HepG2 (cell line): ENCODE measurements around the gene P4HB. TPM values are rescaled to one million over a fixed set of nuclear protein-coding genes. Genes with fewer than 3 reads are reported as not detected.

ENCODE experiments used
- AKAP8 ChIP-seq: sonication (generic); formaldehyde crosslinking; IDR thresholded peaks from 2 replicates; pipeline ENCODE4 v1.5.1; 2020; ENCODE audit warnings: mild to moderate bottlenecking, missing genetic modification reagents
- HNRNPL ChIP-seq: fragments of 200-400 bp; formaldehyde crosslinking; IDR thresholded peaks from 2 replicates; pipeline ENCODE4 v1.6.1; 2017; ENCODE audit warnings: mild to moderate bottlenecking, low read depth, low read length
- NFIB ChIP-seq: sonication (generic); formaldehyde crosslinking; IDR thresholded peaks from 2 replicates; pipeline ENCODE4 v1.9.0; 2021; ENCODE audit warnings: missing genetic modification reagents, mild to moderate bottlenecking, borderline replicate concordance
- SALL1 ChIP-seq: sonication (generic); formaldehyde crosslinking; IDR thresholded peaks from 2 replicates; pipeline ENCODE4 v1.8.0; 2022; ENCODE audit warnings: mild to moderate bottlenecking, missing genetic modification reagents
- ZNF350 ChIP-seq: sonication (generic); formaldehyde crosslinking; IDR thresholded peaks from 2 replicates; pipeline ENCODE4 v1.4.0; 2020; ENCODE audit warnings: mild to moderate bottlenecking, low read depth, missing genetic modification reagents, borderline replicate concordance
- ZNF839 ChIP-seq: sonication (generic); formaldehyde crosslinking; IDR thresholded peaks from 2 replicates; pipeline ENCODE4 v1.4.0; 2020; ENCODE audit warnings: missing genetic modification reagents, mild to moderate bottlenecking, borderline replicate concordance
- polyA plus RNA-seq, 8 experiments: library from polyadenylated mRNA; depleted of rRNA in 3 of 8; stranded (reverse) in 7 of 8; unstranded in 1 of 8; fragments of >200 nt; fragmentation: Illumina TruSeq in 4 of 8; extraction: Trizol in 4 of 8; gene quantifications; 2 replicates each; pipeline versions ENCODE4 v1.2.1 to v1.2.3, GENCODE V29; 2011 to 2016; ENCODE audit warnings: low read depth in 4 of 8, missing spikeins in 1 of 8, mixed read lengths in 1 of 8; ENCODE audit not compliant: insufficient read depth in 1 of 8
- total RNA-seq, 5 experiments: library from RNA; depleted of rRNA; stranded (reverse); fragments of >200 nt; fragmentation: Illumina TruSeq; extraction: Trizol; gene quantifications; 2 replicates each; pipeline ENCODE4 v1.2.3, GENCODE V29; 2016; ENCODE audit warnings: low read depth in 1 of 5
- TF ChIP-seq, protein P1 (sequence below): sonication (generic); formaldehyde crosslinking; IDR thresholded peaks from 2 replicates; pipeline ENCODE4 v1.4.0; 2020; ENCODE audit warnings: missing genetic modification reagents
- TF ChIP-seq, protein P2 (sequence below): sonication (generic); formaldehyde crosslinking; IDR thresholded peaks from 2 replicates; pipeline ENCODE4 v1.4.0; 2020; ENCODE audit warnings: mild to moderate bottlenecking, missing genetic modification reagents
- TF ChIP-seq, protein P3 (sequence below): sonication (generic); formaldehyde crosslinking; IDR thresholded peaks from 2 replicates; pipeline ENCODE4 v1.4.0; 2020; ENCODE audit warnings: missing genetic modification reagents

Gene P4HB
- total and polyA plus RNA-seq, 2 of the 13 experiments (the other 11 are each of a cell fraction or from before 2014, with no cell fraction given): 185 to 782 TPM

DNA sequence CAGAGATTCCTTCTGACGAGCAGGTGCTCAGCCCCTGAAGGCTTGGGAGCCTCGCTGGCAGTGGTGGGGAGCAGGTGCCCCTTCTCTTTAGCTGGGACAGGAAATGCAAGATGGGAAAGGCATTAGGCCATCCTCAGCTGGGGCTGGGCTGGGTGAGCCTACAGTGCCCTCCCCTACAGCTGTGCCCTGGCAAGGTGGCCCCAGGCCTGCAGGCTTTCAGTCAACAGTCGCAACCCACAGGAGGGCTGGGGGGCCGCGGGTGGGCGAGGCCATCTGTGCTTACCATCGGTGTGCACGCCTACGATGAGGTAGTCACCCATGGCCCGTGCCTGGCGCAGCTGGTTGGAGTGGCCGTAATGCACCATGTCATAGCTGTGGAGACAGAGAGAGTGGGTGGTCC, 48.9 kb upstream of the P4HB start (continued):
- TF ChIP-seq, protein P1, sequence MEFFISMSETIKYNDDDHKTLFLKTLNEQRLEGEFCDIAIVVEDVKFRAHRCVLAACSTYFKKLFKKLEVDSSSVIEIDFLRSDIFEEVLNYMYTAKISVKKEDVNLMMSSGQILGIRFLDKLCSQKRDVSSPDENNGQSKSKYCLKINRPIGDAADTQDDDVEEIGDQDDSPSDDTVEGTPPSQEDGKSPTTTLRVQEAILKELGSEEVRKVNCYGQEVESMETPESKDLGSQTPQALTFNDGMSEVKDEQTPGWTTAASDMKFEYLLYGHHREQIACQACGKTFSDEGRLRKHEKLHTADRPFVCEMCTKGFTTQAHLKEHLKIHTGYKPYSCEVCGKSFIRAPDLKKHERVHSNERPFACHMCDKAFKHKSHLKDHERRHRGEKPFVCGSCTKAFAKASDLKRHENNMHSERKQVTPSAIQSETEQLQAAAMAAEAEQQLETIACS (CRISPR knock-in tag): 0 out of 2 replicates have a peak, but pooled peaks have one; percentile 9
- TF ChIP-seq, protein P2, sequence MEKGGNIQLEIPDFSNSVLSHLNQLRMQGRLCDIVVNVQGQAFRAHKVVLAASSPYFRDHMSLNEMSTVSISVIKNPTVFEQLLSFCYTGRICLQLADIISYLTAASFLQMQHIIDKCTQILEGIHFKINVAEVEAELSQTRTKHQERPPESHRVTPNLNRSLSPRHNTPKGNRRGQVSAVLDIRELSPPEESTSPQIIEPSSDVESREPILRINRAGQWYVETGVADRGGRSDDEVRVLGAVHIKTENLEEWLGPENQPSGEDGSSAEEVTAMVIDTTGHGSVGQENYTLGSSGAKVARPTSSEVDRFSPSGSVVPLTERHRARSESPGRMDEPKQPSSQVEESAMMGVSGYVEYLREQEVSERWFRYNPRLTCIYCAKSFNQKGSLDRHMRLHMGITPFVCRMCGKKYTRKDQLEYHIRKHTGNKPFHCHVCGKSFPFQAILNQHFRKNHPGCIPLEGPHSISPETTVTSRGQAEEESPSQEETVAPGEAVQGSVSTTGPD (CRISPR knock-in tag): no peak
- TF ChIP-seq ZNF839 (CRISPR knock-in tag) (0 out of 2 replicates have a peak, but pooled peaks have one; percentile 56), ZNF350 (CRISPR knock-in tag) (peak; percentile 18; the same call in 1 of the 2 replicates), NFIB (no peak), HNRNPL (0 out of 2 replicates have a peak, but pooled peaks have one; percentile 16), AKAP8 (CRISPR knock-in tag) (0 out of 2 replicates have a peak, but pooled peaks have one; percentile 30), SALL1 (CRISPR knock-in tag) (peak; percentile 23; the same call in 1 of the 2 replicates)
- TF ChIP-seq, protein P3, sequence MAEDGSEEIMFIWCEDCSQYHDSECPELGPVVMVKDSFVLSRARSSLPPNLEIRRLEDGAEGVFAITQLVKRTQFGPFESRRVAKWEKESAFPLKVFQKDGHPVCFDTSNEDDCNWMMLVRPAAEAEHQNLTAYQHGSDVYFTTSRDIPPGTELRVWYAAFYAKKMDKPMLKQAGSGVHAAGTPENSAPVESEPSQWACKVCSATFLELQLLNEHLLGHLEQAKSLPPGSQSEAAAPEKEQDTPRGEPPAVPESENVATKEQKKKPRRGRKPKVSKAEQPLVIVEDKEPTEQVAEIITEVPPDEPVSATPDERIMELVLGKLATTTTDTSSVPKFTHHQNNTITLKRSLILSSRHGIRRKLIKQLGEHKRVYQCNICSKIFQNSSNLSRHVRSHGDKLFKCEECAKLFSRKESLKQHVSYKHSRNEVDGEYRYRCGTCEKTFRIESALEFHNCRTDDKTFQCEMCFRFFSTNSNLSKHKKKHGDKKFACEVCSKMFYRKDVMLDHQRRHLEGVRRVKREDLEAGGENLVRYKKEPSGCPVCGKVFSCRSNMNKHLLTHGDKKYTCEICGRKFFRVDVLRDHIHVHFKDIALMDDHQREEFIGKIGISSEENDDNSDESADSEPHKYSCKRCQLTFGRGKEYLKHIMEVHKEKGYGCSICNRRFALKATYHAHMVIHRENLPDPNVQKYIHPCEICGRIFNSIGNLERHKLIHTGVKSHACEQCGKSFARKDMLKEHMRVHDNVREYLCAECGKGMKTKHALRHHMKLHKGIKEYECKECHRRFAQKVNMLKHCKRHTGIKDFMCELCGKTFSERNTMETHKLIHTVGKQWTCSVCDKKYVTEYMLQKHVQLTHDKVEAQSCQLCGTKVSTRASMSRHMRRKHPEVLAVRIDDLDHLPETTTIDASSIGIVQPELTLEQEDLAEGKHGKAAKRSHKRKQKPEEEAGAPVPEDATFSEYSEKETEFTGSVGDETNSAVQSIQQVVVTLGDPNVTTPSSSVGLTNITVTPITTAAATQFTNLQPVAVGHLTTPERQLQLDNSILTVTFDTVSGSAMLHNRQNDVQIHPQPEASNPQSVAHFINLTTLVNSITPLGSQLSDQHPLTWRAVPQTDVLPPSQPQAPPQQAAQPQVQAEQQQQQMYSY (CRISPR knock-in tag): no peak
